ENCODE measurements around the gene ITGB1BP1.
A peak's percentile ranks its signal among the peaks of the same experiment; 100 is the strongest.

Gene ITGB1BP1

GRCh38 chr2:9462886-9463697 lies 39.8 kb upstream of the ITGB1BP1 start:
- TF ChIP-seq Cebpa-rat (IDR thresholded peaks at IDR 0.05), result no peak
- Histone ChIP-seq H3K9me3 (replicated peaks in 1 of 11) (no peaks in the 10 kb centered on the region), H3K4me2 (peak overlapping the region; percentile 1 to 41 (median 22); a peak in 12 of 22 replicates), H4K20me1 (peaks cover 0 to 10% (median 3%) of the 10 kb centered on the region in 11 experiments; a peak in 7 of 22 replicates), H3K9ac (peak overlapping the region in 2 of 11 experiments; percentile 2 to 19; a peak in 2 of 22 replicates), H3K4me3 (no peak overlapping the region), H3K4me1 (peaks cover 16 to 29% (median 24%) of the 10 kb centered on the region in 10 experiments), H3K36me3 (peaks cover 65 to 94% (median 74%) of the 10 kb centered on the region in 11 experiments), H3K27ac (peak overlapping the region in 7 of 11 experiments; percentile 7 to 56 (median 25); a peak in 9 of 22 replicates), H3K27me3 (no peaks in the 10 kb centered on the region)

DNA sequence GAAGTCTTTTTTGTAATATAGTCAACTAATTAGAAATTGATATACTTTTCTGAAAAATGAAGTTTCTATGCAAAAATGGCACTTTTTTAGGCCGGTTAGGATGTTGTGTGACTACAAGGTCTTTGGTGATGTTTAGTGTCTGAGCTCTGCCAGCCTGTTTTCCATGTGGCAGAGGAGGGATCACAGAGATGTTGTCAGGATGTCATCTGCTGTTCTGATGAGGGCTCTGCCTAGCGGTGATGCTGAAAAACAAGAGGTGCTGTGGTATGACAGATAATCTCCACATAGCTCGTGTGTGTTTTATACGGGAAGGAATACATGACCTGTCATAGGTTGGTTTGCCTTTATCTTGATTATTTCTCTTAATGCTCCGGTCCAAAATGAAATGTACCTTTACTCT lies 39.0 kb upstream of the ITGB1BP1 start:
- Histone ChIP-seq H4K20me1 (peaks cover 0 to 10% (median 3%) of the 10 kb centered on the region in 11 experiments; a peak in 7 of 22 replicates), H3K9me3 (replicated peaks in 1 of 11) (no peaks in the 10 kb centered on the region), H3K9ac (no peak overlapping the region), H3K4me2 (no peak overlapping the region; a peak in 1 of 22 replicates), H3K27ac (no peak overlapping the region), H3K36me3 (peaks cover 67 to 94% (median 74%) of the 10 kb centered on the region in 11 experiments), H3K4me3 (no peak overlapping the region), H3K27me3 (no peaks in the 10 kb centered on the region), H3K4me1 (peaks cover 16 to 29% (median 24%) of the 10 kb centered on the region in 10 experiments)
- no peak for TF ChIP-seq Cebpa-rat (IDR thresholded peaks at IDR 0.05)

DNA sequence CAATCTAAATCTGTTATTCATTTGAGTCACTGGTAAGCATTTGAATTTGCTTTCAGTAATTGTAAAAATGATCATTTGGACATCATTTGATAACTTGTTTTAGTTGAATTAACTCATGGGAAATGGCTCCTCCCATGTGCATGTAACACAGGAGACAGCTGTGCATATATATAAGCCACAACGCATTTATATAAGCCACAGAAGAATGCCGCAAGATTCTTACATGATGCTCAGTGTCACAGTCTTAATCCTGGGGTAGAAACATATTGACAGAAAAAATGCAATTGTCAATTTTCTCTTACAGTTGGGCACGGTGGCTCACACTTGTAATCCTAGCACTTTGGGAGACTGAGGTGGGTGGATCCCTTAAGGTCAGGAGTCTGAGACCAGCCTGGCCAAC lies 37.8 kb upstream of the ITGB1BP1 start:
- H3K36me3 ChIP-seq, result peaks cover 68 to 98% (median 79%) of the 10 kb centered on the region in 11 experiments
- H3K27ac ChIP-seq, result no peak overlapping the region
- H3K9me3 ChIP-seq (replicated peaks in 1 of 11), result no peaks in the 10 kb centered on the region
- H3K4me1 ChIP-seq, result peaks cover 12 to 29% (median 21%) of the 10 kb centered on the region in 10 experiments
- H3K4me3 ChIP-seq, result no peak overlapping the region
- no peak overlapping the region for H3K4me2 ChIP-seq
- H3K27me3 ChIP-seq, result no peaks in the 10 kb centered on the region
- H3K9ac ChIP-seq, result no peak overlapping the region
- no peak for TF ChIP-seq Cebpa-rat (IDR thresholded peaks at IDR 0.05)
- peaks cover 0 to 10% (median 0%) of the 10 kb centered on the region in 11 experiments; a peak in 7 of 22 replicates for H4K20me1 ChIP-seq

- Histone ChIP-seq H3K9ac (no peak overlapping the region), H4K20me1 (peaks cover 0 to 10% (median 0%) of the 10 kb centered on the region in 11 experiments; a peak in 7 of 22 replicates), H3K27ac (no peak overlapping the region), H3K4me1 (peaks cover 12 to 29% (median 21%) of the 10 kb centered on the region in 10 experiments), H3K4me3 (no peak overlapping the region), H3K27me3 (no peaks in the 10 kb centered on the region), H3K4me2 (no peak overlapping the region), H3K36me3 (peaks cover 67 to 98% (median 79%) of the 10 kb centered on the region in 11 experiments), H3K9me3 (replicated peaks in 1 of 11) (no peaks in the 10 kb centered on the region)
- no peak for TF ChIP-seq Cebpa-rat (IDR thresholded peaks at IDR 0.05)
Measured at GRCh38 chr2:9460441-9461017, 37.2 kb upstream of the ITGB1BP1 start.

- Histone ChIP-seq H3K36me3 (peaks cover 92 to 100% (median 98%) of the 10 kb centered on the region in 11 experiments), H3K4me2 (no peak overlapping the region), H3K4me1 (no peaks in the 10 kb centered on the region), H3K9ac (no peak overlapping the region), H3K27me3 (no peaks in the 10 kb centered on the region), H3K27ac (no peak overlapping the region), H3K9me3 (replicated peaks in 1 of 11) (no peaks in the 10 kb centered on the region), H4K20me1 (no peaks in the 10 kb centered on the region), H3K4me3 (no peak overlapping the region)
- no peak for TF ChIP-seq Cebpa-rat (IDR thresholded peaks at IDR 0.05)
Measured at GRCh38 chr2:9451231-9451630, 27.9 kb upstream of the ITGB1BP1 start.

DNA sequence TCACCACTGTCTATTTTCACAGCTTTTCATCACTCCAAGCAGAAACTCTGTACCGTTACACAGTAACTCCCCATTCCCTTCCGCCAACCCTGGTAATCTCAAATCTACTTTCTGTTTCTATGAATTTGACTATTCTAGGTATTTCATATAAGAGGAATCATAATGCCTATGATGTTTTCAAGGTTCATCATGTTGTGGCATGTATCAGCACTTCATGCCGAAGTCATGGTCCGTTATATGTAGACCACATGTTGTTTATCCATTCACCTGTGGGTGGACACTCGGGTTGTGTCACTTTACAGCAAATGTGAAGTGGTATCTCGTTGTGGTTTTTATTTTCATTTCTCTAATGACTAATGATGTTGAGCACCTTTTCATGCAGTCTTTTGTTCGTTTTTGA lies 21.8 kb upstream of the ITGB1BP1 start:
- H3K4me3 ChIP-seq, result no peak overlapping the region
- H3K27ac ChIP-seq, result no peak overlapping the region
- H3K9me3 ChIP-seq (replicated peaks in 1 of 11), result no peaks in the 10 kb centered on the region
- peaks cover 96 to 100% (median 98%) of the 10 kb centered on the region in 11 experiments for H3K36me3 ChIP-seq
- no peaks in the 10 kb centered on the region for H3K4me1 ChIP-seq
- no peak overlapping the region for H3K4me2 ChIP-seq
- H3K27me3 ChIP-seq, result no peaks in the 10 kb centered on the region
- TF ChIP-seq Cebpa-rat (IDR thresholded peaks at IDR 0.05), result no peak
- no peaks in the 10 kb centered on the region for H4K20me1 ChIP-seq
- no peak overlapping the region for H3K9ac ChIP-seq

- Histone ChIP-seq H3K4me2 (no peak overlapping the region), H3K27ac (no peak overlapping the region), H3K9ac (no peak overlapping the region), H3K4me3 (no peak overlapping the region), H4K20me1 (no peaks in the 10 kb centered on the region), H3K9me3 (replicated peaks in 1 of 11) (no peaks in the 10 kb centered on the region), H3K27me3 (no peaks in the 10 kb centered on the region), H3K36me3 (peaks cover 93 to 100% (median 97%) of the 10 kb centered on the region in 11 experiments), H3K4me1 (no peaks in the 10 kb centered on the region)
- TF ChIP-seq Cebpa-rat (IDR thresholded peaks at IDR 0.05), result no peak
Measured at GRCh38 chr2:9443526-9443925, 20.2 kb upstream of the ITGB1BP1 start.

DNA sequence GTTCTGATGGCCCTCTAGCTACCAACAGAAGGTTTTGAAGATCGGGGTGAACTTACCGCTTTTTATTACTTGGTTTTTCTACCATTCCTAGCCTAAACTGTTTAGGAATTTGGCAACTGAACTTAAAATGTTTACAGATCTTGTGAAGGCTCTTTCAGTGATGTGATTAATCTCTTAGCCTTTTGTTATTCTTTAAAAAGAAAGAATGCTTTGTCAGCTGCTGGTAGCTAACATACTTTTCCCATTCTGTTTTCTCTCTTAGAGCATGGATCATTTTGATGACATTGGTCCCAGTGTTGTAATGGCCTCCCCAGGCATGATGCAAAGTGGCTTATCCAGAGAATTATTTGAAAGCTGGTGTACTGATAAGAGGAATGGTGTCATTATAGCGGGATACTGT lies 18.2 kb upstream of the ITGB1BP1 start:
- peaks cover 93 to 100% (median 97%) of the 10 kb centered on the region in 11 experiments for H3K36me3 ChIP-seq
- peaks cover 0 to 6% (median 0%) of the 10 kb centered on the region in 11 experiments; a peak in 1 of 22 replicates for H3K9me3 ChIP-seq (replicated peaks in 1 of 11)

DNA sequence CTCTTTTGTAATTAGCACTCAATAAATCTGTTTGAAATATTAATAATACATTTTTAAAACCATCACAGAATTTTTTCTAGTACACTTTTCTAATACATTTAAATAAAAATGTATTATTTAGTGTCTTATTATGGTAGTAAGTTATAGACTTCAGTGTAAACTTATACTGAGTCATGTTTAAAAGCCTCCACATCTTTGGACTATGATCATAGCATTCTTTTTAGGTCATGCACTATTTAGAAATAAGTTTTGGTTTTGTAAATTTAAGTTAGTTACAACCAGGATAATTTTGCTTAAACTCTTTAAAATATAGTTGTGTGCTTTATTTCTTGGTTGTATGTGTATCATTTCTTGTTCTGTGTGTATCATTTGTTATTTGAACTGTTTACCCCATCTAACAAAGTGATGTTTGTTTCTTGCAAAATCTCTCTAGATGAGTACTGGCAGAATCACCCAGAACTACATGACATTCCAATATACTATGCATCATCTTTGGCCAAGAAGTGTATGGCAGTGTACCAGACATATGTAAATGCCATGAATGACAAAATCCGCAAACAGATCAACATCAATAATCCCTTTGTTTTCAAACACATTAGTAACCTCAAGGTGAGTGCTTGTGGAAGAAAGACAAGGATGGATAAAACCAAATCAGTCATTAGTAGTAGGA lies 16.9 kb upstream of the ITGB1BP1 start:
- TF ChIP-seq Cebpa-rat (IDR thresholded peaks at IDR 0.05), result no peak
- H3K4me1 ChIP-seq, result peaks cover 0 to 3% (median 0%) of the 10 kb centered on the region in 10 experiments; a peak in 7 of 20 replicates
- H3K4me3 ChIP-seq, result no peak overlapping the region
- no peak overlapping the region for H3K4me2 ChIP-seq
- H3K36me3 ChIP-seq, result peaks cover 92 to 100% (median 99%) of the 10 kb centered on the region in 11 experiments
- no peak overlapping the region for H3K27ac ChIP-seq
- no peaks in the 10 kb centered on the region for H3K27me3 ChIP-seq
- H3K9ac ChIP-seq, result no peak overlapping the region
- peaks cover 0 to 6% (median 0%) of the 10 kb centered on the region in 11 experiments; a peak in 1 of 22 replicates for H3K9me3 ChIP-seq (replicated peaks in 1 of 11)
- no peaks in the 10 kb centered on the region for H4K20me1 ChIP-seq

More for the DNA sequence above, 18.2 kb upstream of the ITGB1BP1 start:
- Histone ChIP-seq H3K4me3 (no peak overlapping the region), H4K20me1 (no peaks in the 10 kb centered on the region), H3K27ac (no peak overlapping the region), H3K4me1 (no peaks in the 10 kb centered on the region), H3K27me3 (no peaks in the 10 kb centered on the region), H3K4me2 (no peak overlapping the region), H3K9ac (no peak overlapping the region)
- no peak for TF ChIP-seq Cebpa-rat (IDR thresholded peaks at IDR 0.05)

Measured in BLaER1 treated with 17β-estradiol and CSF1 and Interleukin-3, amounts not matched to agents 10 nM and 100 nM (cell line).